Endodermal cell (in vitro differentiated cells): ENCODE measurements around the gene SELENOO. TPM values are rescaled to one million over a fixed set of nuclear protein-coding genes. Genes with fewer than 3 reads are reported as not detected.

Experiments used
- DNase-seq: peaks from one replicate; pipeline ENCODE4 v3.0.0-alpha.2; 2017
- H3K27ac ChIP-seq: 2 replicates; pipeline ENCODE4 v1.5.1; 2013; ENCODE audit warnings: mild to moderate bottlenecking, low read depth, low read length, moderate library complexity
- H3K27me3 ChIP-seq: 2 replicates; pipeline ENCODE4 v1.6.1; 2013; ENCODE audit warnings: mild to moderate bottlenecking, low read length, moderate library complexity; ENCODE audit not compliant: insufficient read depth, control insufficient read depth, poor library complexity, severe bottlenecking
- H3K36me3 ChIP-seq: 2 replicates; pipeline ENCODE4 v1.7.0; 2013; ENCODE audit warnings: mild to moderate bottlenecking, low read length, moderate library complexity; ENCODE audit not compliant: control insufficient read depth, insufficient read depth
- H3K4me1 ChIP-seq: one replicate; pipeline ENCODE4 v1.7.0; 2013; ENCODE audit warnings: low read length; ENCODE audit not compliant: control insufficient read depth, insufficient read depth
- H3K4me3 ChIP-seq: 2 replicates; pipeline ENCODE4 v1.5.1; 2013; ENCODE audit warnings: mild to moderate bottlenecking, low read length, moderate library complexity
- H3K9ac ChIP-seq: 2 replicates; pipeline ENCODE4 v1.6.1; 2013; ENCODE audit warnings: mild to moderate bottlenecking, low read length, moderate library complexity; ENCODE audit not compliant: poor library complexity, severe bottlenecking; ENCODE audit errors: extremely low read depth
- H3K9me3 ChIP-seq: 2 replicates; pipeline ENCODE4 v1.6.1; 2013; ENCODE audit warnings: mild to moderate bottlenecking, low read length, moderate library complexity; ENCODE audit not compliant: control insufficient read depth
- H3K27ac Mint-ChIP-seq: 2 replicates; pipeline ENCODE4 v1.8.0; 2020; ENCODE audit warnings: mixed read lengths
- H3K27me3 Mint-ChIP-seq: 2 replicates; pipeline ENCODE4 v1.8.0; 2021; ENCODE audit warnings: mild to moderate bottlenecking, mixed read lengths; ENCODE audit not compliant: insufficient read depth
- H3K36me3 Mint-ChIP-seq: 2 replicates; pipeline ENCODE4 v1.8.0; 2020; ENCODE audit warnings: low read depth, mixed read lengths
- H3K4me1 Mint-ChIP-seq: 2 replicates; pipeline ENCODE4 v1.8.0; 2020; ENCODE audit warnings: mixed read lengths
- H3K4me3 Mint-ChIP-seq: 2 replicates; pipeline ENCODE4 v1.8.0; 2020; ENCODE audit warnings: mild to moderate bottlenecking, moderate library complexity, mixed read lengths
- H3K9me3 Mint-ChIP-seq: 2 replicates; pipeline ENCODE4 v1.8.0; 2020; ENCODE audit warnings: mild to moderate bottlenecking, mixed read lengths
- CTCF ChIP-seq: fragments of 200-600 bp; sonication (generic); conservative IDR thresholded peaks from 2 replicates; pipeline ENCODE4 v1.5.0; 2021; ENCODE audit warnings: antibody characterized with exemption, mild to moderate bottlenecking
- WGBS, 2 experiments: methylation state at CpG; one replicate each; pipeline versions ENCODE4 v1.1.5 to v1.1.7; 2013; ENCODE audit warnings: missing lambda C conversion rate in 2 of 2, mixed read lengths in 1 of 2; ENCODE audit not compliant: insufficient coverage in 1 of 2, insufficient read length in 1 of 2; 5-methylcytosine and 5-hydroxymethylcytosine counted together
- total RNA-seq, 2 donors: library from RNA; stranded (reverse); fragmentation: NEBNext Ultra II Directional in 1 of 2; extraction: Animal tissue kit (Norgen Biotek cat#: 25700) in 1 of 2; gene quantifications; 2 replicates in 1 of 2; 3 replicates in 1 of 2; pipeline ENCODE4 v1.2.1, GENCODE V29; 2021

Gene SELENOO
- total RNA-seq, 2 donors from 2014 or later = 22.2 to 22.9 TPM

- H3K36me3 ChIP-seq = peaks cover 24% of the 10 kb centered on the region
- H3K9me3 ChIP-seq = peaks cover 7% of the 10 kb centered on the region
- Mint-ChIP-seq H3K27me3 (peaks cover 3% of the 10 kb centered on the region), H3K4me1 (peaks cover 9% of the 10 kb centered on the region), H3K36me3 (peaks cover 19% of the 10 kb centered on the region), H3K4me3 (peak overlapping the region; percentile 67), H3K9me3 (peaks cover 3% of the 10 kb centered on the region), H3K27ac (peak overlapping the region; percentile 58)
- H3K27me3 ChIP-seq = no peaks in the 10 kb centered on the region
- peak overlapping the region; percentile 63 for H3K9ac ChIP-seq
- peak; percentile 12 for TF ChIP-seq CTCF
- peak; percentile 87 for DNase-seq
- 8% methylated on average over 11 to 34 of the region's 34 CpGs for WGBS, 2 experiments
- no peak overlapping the region for H3K27ac ChIP-seq
- peak overlapping the region; percentile 83 for H3K4me3 ChIP-seq
- peaks cover 6% of the 10 kb centered on the region for H3K4me1 ChIP-seq
Measured at GRCh38 chr22:50199829-50200460, 866 bp upstream of the SELENOO start.

- H3K27ac ChIP-seq = no peak overlapping the region
- H3K4me1 ChIP-seq = peaks cover 6% of the 10 kb centered on the region
- H3K36me3 Mint-ChIP-seq = peaks cover 23% of the 10 kb centered on the region
- H3K36me3 ChIP-seq = peaks cover 30% of the 10 kb centered on the region
- WGBS, 2 experiments = 3 to 8% methylated on average over 28 to 115 of the region's 115 CpGs
- peaks cover 7% of the 10 kb centered on the region for H3K9me3 ChIP-seq
- TF ChIP-seq CTCF = no peak
- peaks cover 3% of the 10 kb centered on the region for H3K27me3 Mint-ChIP-seq
- no peaks in the 10 kb centered on the region for H3K27me3 ChIP-seq
- H3K4me1 Mint-ChIP-seq = peaks cover 9% of the 10 kb centered on the region
- H3K4me3 Mint-ChIP-seq = peak overlapping the region; percentile 67
- H3K4me3 ChIP-seq = peak overlapping the region; percentile 87
- no peak overlapping the region for H3K27ac Mint-ChIP-seq
- DNase-seq = no peak
- H3K9ac ChIP-seq = peak overlapping the region; percentile 47
- peaks cover 3% of the 10 kb centered on the region for H3K9me3 Mint-ChIP-seq
Measured at GRCh38 chr22:50201191-50202129, 649 bp downstream of the SELENOO start.

- H3K36me3 Mint-ChIP-seq = peaks cover 26% of the 10 kb centered on the region
- 78 to 82% methylated on average over 12 to 13 of the region's 13 CpGs for WGBS, 2 experiments
- Histone ChIP-seq H3K4me1 (peaks cover 6% of the 10 kb centered on the region), H3K4me3 (peak overlapping the region; percentile 87), H3K9me3 (peaks cover 7% of the 10 kb centered on the region), H3K36me3 (peaks cover 33% of the 10 kb centered on the region), H3K27me3 (no peaks in the 10 kb centered on the region), H3K27ac (no peak overlapping the region), H3K9ac (peak overlapping the region; percentile 47)
- TF ChIP-seq CTCF = no peak
- H3K9me3 Mint-ChIP-seq = peaks cover 3% of the 10 kb centered on the region
- peak overlapping the region; percentile 67 for H3K4me3 Mint-ChIP-seq
- H3K27ac Mint-ChIP-seq = no peak overlapping the region
- peaks cover 9% of the 10 kb centered on the region for H3K4me1 Mint-ChIP-seq
- no peak for DNase-seq
- H3K27me3 Mint-ChIP-seq = peaks cover 3% of the 10 kb centered on the region
Measured at GRCh38 chr22:50202130-50202666, 1.4 kb downstream of the SELENOO start.
